GOT3 (cell line): Measurements from ENCODE around the gene FARSB.
"Not testable (repeated sequence)": the region's sequence is repeated elsewhere in the genome, so short reads cannot be mapped to it uniquely, and the experiment has no call there.

Experiments used
- DNase-seq: peaks from one replicate; lab custom pipeline; 2025; ENCODE audit warnings: mixed read lengths; lab: John Stamatoyannopoulos, UW

FARSB gene

GRCh38 chr2:222604749-222605515 lies 51.0 kb downstream of the FARSB start:
- no peak for DNase-seq

GRCh38 chr2:222603501-222603900 lies 52.4 kb downstream of the FARSB start:
- DNase-seq, result no peak

- no peak for DNase-seq
Measured at GRCh38 chr2:222598611-222599010, 57.3 kb downstream of the FARSB start.

- DNase-seq, result no peak
Measured at GRCh38 chr2:222595581-222595980, 60.3 kb downstream of the FARSB start.

- DNase-seq, result no peak
Measured at GRCh38 chr2:222594679-222595078, 61.2 kb downstream of the FARSB start.

GRCh38 chr2:222592176-222592575 lies 63.7 kb downstream of the FARSB start:
- DNase-seq, result no peak

GRCh38 chr2:222591661-222592060 lies 64.2 kb downstream of the FARSB start:
- DNase-seq, result no peak

GRCh38 chr2:222584589-222584988 lies 71.3 kb downstream of the FARSB start:
- DNase-seq, result not testable (repeated sequence)

GRCh38 chr2:222582928-222583327 lies 73.0 kb downstream of the FARSB start:
- DNase-seq, result no peak

- DNase-seq, result no peak
Measured at GRCh38 chr2:222577341-222577740, 78.6 kb downstream of the FARSB start.

GRCh38 chr2:222576171-222577081 lies 79.5 kb downstream of the FARSB start:
- DNase-seq, result no peak

- no peak for DNase-seq
Measured at GRCh38 chr2:222575618-222576017, 80.3 kb downstream of the FARSB start.

- no peak for DNase-seq
Measured at GRCh38 chr2:222572751-222573174, 83.1 kb downstream of the FARSB start.

GRCh38 chr2:222572264-222572721 lies 83.6 kb downstream of the FARSB start:
- DNase-seq, result no peak

- no peak for DNase-seq
Measured at GRCh38 chr2:222569826-222570225, 86.1 kb downstream of the FARSB start.

- no peak for DNase-seq
Measured at GRCh38 chr2:222568865-222569264, 87.0 kb downstream of the FARSB start.

GRCh38 chr2:222566229-222566628 lies 89.7 kb downstream of the FARSB start:
- DNase-seq, result no peak

GRCh38 chr2:222563936-222564335 lies 92.0 kb downstream of the FARSB start:
- DNase-seq, result no peak

- no peak for DNase-seq
Measured at GRCh38 chr2:222563106-222563718, 92.7 kb downstream of the FARSB start.

- no peak for DNase-seq
Measured at GRCh38 chr2:222561817-222562645, 93.9 kb downstream of the FARSB start.

GRCh38 chr2:222561151-222561550 lies 94.7 kb downstream of the FARSB start:
- DNase-seq, result no peak

GRCh38 chr2:222554517-222554916 lies 101.4 kb downstream of the FARSB start:
- DNase-seq, result no peak
